ENCODE measurements around the gene LAMA3. TPM values are rescaled to one million over a fixed set of nuclear protein-coding genes. Genes with fewer than 3 reads are reported as not detected.

The LAMA3 gene
- total and polyA plus RNA-seq, 2 donors (not counting 3 experiments of a cell fraction or from before 2014, with no cell fraction given), result 2.6 to 12.3 TPM

GRCh38 chr18:23669804-23670405 lies 19.3 kb upstream of the LAMA3 start:
- Histone ChIP-seq H4K20me1 (replicated peaks; ENCODE audit: control insufficient read depth, extremely low read depth, insufficient read depth, low read length) (no peaks in the 10 kb centered on the region), H3K9me1 (replicated peaks; ENCODE audit: control insufficient read depth, extremely low read depth, insufficient read depth, low read length) (no peaks in the 10 kb centered on the region), H3K36me3 (ENCODE audit: control insufficient read depth in 2 of 2, extremely low read depth in 1 of 2, insufficient read depth in 2 of 2, low read length in 2 of 2) (no peaks in the 10 kb centered on the region), H3K4me1 (ENCODE audit: control insufficient read depth, extremely low read depth, insufficient read depth, low read length) (no peaks in the 10 kb centered on the region), H3K9me3 (replicated peaks; ENCODE audit: control insufficient read depth, insufficient read depth, low read length) (no peaks in the 10 kb centered on the region), H2AFZ (ENCODE audit: low read depth, low read length) (no peak overlapping the region), H3K27me3 (ENCODE audit: control insufficient read depth in 2 of 2, insufficient read depth in 2 of 2, low read length in 2 of 2) (peaks cover 9 to 14% of the 10 kb centered on the region in 2 experiments), H3K79me2 (ENCODE audit: control insufficient read depth, insufficient read depth, low read length) (no peaks in the 10 kb centered on the region), H3K9ac (replicated peaks; ENCODE audit: extremely low read depth, insufficient read depth, low read length) (no peak overlapping the region), H3K4me3 (replicated peaks in 1 of 3; ENCODE audit: insufficient read depth in 1 of 3, low read depth in 1 of 3, low read length in 3 of 3) (no peak overlapping the region), H3K4me2 (ENCODE audit: insufficient read depth, low read length) (no peak overlapping the region), H3K27ac (ENCODE audit: insufficient read depth, low read depth, low read length) (no peak overlapping the region)
- intact Hi-C loops (cut with micrococcal nuclease) (no loop called here), dilution Hi-C loops (cut with MboI; ENCODE audit: extremely low pct_ligation_motif_present, low sequenced_read_pairs) (no loop called here)
- no TSS peak for BruUV-seq (replicated peaks)
- DNase-seq (ENCODE audit: low read depth, low spot score) (no peak), FAIRE-seq (no peak)
- CTCF ChIA-PET, result interaction anchor here (1.3 to 1.6 kb wide), 2 partner anchors 33 to 41 kb away, joined by 4 to 6 read pairs; no protein-coding TSS in a partner anchor
- TF ChIP-seq CTCF (IDR thresholded peaks at IDR 0.05; ENCODE audit: extremely low read depth in 1 of 2, insufficient read depth in 1 of 2, low read depth in 1 of 2, low read length in 2 of 2) (no peak), GATA2 (IDR thresholded peaks at IDR 0.05; ENCODE audit: insufficient read depth, insufficient read length, low read depth, low read length) (no peak), POLR2AphosphoS5 (IDR thresholded peaks at IDR 0.05; ENCODE audit: insufficient read depth, low read depth, low read length) (no peak), FOS (IDR thresholded peaks at IDR 0.05; ENCODE audit: borderline replicate concordance, insufficient read depth, low read length) (no peak), POLR2A (IDR thresholded peaks at IDR 0.05; ENCODE audit: low read depth, low read length) (no peak), EZH2 (IDR thresholded peaks at IDR 0.05; ENCODE audit: borderline replicate concordance, low read depth, low read length, severe bottlenecking) (no peak), JUN (IDR thresholded peaks at IDR 0.05; ENCODE audit: borderline replicate concordance, insufficient read depth, insufficient read length, low read depth) (no peak), MYC (IDR thresholded peaks at IDR 0.05; ENCODE audit: low read depth, low read length) (no peak)
- TF ChIP-seq, protein P1, sequence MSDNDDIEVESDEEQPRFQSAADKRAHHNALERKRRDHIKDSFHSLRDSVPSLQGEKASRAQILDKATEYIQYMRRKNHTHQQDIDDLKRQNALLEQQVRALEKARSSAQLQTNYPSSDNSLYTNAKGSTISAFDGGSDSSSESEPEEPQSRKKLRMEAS (IDR thresholded peaks at IDR 0.05; ENCODE audit: insufficient read depth, insufficient read length), result no peak
- POLR2A ChIA-PET, result no interaction called here

Measured in endothelial cell of umbilical vein (primary cell).